Lower lobe of right lung (tissue), 2 donors: Measurements from ENCODE around the gene CHRND. TPM values are rescaled to one million over a fixed set of nuclear protein-coding genes. Genes with fewer than 3 reads are reported as not detected.

ENCODE experiments used
- ATAC-seq, 2 donors: fragments of 200-7000 bp; cut with Tn5 transposase; one replicate each; pipeline ENCODE4 v1.9.1; 2020 to 2022; ENCODE audit warnings: mild to moderate bottlenecking in 2 of 2, moderate library complexity in 2 of 2
- DNase-seq: peaks from one replicate; pipeline ENCODE4 v3.0.0-alpha.2; 2020
- H3K27ac ChIP-seq: fragments of 200-600 bp; one replicate; pipeline ENCODE4 v1.8.0; 2022
- H3K27me3 ChIP-seq: fragments of 200-600 bp; one replicate; pipeline ENCODE4 v1.8.0; 2022; ENCODE audit warnings: low read depth
- H3K36me3 ChIP-seq: fragments of 200-600 bp; one replicate; pipeline ENCODE4 v1.8.0; 2022; ENCODE audit warnings: mild to moderate bottlenecking
- H3K4me1 ChIP-seq: fragments of 200-600 bp; one replicate; pipeline ENCODE4 v1.8.0; 2022
- H3K4me3 ChIP-seq: fragments of 200-600 bp; one replicate; pipeline ENCODE4 v1.8.0; 2022; ENCODE audit warnings: mild to moderate bottlenecking
- H3K9me3 ChIP-seq: fragments of 200-600 bp; one replicate; pipeline ENCODE4 v1.8.0; 2022
- intact Hi-C: fragments of 100-400 bp; cut with DNase I; formaldehyde crosslinking; loops from one replicate; pipeline ENCODE4 v1.11.0; 2022
- total RNA-seq: library from RNA; stranded (reverse); fragmentation: NEBNext Ultra II Directional; extraction: Animal tissue kit (Norgen Biotek cat#: 25700); gene quantifications from one replicate; pipeline ENCODE4 v1.2.1, GENCODE V29; 2021
- TF ChIP-seq, protein P1 (sequence below): fragments of 200-600 bp; IDR thresholded peaks from one replicate; pipeline ENCODE4 v1.8.0; 2022; ENCODE audit warnings: antibody characterized with exemption, mild to moderate bottlenecking
- donor health status: DM: no; HTN: yes; CAD: no; lungs with severe emphysema.

Gene CHRND
- total RNA-seq, 1 donor from 2014 or later = not detected

DNA sequence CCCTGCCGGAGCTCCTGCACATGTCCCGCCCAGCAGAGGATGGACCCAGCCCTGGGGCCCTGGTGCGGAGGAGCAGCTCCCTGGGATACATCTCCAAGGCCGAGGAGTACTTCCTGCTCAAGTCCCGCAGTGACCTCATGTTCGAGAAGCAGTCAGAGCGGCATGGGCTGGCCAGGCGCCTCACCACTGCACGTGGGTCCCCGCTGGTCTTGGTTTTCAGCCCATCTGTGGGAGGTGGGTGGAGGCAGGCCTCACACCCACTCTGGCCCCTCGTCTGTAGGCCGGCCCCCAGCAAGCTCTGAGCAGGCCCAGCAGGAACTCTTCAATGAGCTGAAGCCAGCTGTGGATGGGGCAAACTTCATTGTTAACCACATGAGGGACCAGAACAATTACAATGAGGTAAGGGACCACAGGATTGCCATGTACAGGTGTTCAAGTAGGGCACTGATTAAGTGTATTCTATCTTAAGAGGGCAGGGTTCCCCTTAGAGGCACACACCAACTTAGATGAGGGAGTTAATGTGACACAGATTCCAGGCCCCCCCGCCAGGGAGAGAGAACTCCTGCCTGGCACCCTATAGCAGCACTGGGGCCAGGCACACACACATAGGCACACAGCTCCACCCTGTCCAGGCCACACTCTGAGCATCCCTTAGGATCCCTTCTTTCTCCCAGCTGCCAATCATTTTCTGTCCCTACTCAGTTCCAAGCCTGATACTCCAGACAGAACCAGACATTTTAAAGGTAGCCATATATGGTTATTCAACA is 8.2 kb downstream of the CHRND start:
- ATAC-seq = no peak
- DNase-seq = peak; percentile 36
- Histone ChIP-seq H3K27me3 (peaks cover 13% of the 10 kb centered on the region), H3K27ac (no peak overlapping the region), H3K4me1 (no peaks in the 10 kb centered on the region), H3K9me3 (no peaks in the 10 kb centered on the region), H3K4me3 (no peak overlapping the region), H3K36me3 (no peaks in the 10 kb centered on the region)
- TF ChIP-seq, protein P1, sequence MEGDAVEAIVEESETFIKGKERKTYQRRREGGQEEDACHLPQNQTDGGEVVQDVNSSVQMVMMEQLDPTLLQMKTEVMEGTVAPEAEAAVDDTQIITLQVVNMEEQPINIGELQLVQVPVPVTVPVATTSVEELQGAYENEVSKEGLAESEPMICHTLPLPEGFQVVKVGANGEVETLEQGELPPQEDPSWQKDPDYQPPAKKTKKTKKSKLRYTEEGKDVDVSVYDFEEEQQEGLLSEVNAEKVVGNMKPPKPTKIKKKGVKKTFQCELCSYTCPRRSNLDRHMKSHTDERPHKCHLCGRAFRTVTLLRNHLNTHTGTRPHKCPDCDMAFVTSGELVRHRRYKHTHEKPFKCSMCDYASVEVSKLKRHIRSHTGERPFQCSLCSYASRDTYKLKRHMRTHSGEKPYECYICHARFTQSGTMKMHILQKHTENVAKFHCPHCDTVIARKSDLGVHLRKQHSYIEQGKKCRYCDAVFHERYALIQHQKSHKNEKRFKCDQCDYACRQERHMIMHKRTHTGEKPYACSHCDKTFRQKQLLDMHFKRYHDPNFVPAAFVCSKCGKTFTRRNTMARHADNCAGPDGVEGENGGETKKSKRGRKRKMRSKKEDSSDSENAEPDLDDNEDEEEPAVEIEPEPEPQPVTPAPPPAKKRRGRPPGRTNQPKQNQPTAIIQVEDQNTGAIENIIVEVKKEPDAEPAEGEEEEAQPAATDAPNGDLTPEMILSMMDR = no peak
- intact Hi-C loops = no loop called here

DNA sequence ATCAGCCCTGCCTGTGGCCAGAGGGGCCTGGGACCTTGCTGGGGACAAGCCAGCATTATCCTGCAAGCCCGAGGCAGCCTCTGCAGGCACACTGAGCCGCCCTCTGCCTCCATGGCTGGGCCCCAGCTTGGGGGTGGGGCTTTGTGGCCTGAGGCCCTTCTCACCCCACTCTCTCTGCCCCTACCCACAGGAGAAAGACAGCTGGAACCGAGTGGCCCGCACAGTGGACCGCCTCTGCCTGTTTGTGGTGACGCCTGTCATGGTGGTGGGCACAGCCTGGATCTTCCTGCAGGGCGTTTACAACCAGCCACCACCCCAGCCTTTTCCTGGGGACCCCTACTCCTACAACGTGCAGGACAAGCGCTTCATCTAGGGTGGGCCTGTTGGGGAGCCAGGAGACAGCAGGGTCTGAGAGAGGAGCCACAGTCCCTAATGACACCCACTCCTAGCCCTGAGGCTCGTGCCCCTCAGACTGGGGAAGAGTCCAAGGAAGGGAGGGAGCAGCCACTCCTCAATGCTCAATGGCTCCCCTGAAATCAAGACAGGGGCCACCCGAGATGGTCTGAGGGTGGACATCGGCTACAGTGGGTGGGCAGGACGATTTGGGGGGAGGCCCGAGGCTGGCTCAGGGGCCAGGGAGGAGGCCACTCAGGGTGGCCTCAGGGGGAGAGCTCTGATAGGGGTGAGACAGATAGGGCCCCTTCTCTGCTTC is 9.1 kb downstream of the CHRND start:
- TF ChIP-seq, protein P1 = no peak
- no peaks in the 10 kb centered on the region for H3K9me3 ChIP-seq
- H3K4me3 ChIP-seq = no peak overlapping the region
- peak in 1 of 2 donors; percentile 5 for ATAC-seq
- no peak overlapping the region for H3K27ac ChIP-seq
- H3K36me3 ChIP-seq = no peaks in the 10 kb centered on the region
- H3K4me1 ChIP-seq = no peaks in the 10 kb centered on the region
- intact Hi-C loops = no loop called here
- peak; percentile 35 for DNase-seq
- H3K27me3 ChIP-seq = peaks cover 9% of the 10 kb centered on the region

DNA sequence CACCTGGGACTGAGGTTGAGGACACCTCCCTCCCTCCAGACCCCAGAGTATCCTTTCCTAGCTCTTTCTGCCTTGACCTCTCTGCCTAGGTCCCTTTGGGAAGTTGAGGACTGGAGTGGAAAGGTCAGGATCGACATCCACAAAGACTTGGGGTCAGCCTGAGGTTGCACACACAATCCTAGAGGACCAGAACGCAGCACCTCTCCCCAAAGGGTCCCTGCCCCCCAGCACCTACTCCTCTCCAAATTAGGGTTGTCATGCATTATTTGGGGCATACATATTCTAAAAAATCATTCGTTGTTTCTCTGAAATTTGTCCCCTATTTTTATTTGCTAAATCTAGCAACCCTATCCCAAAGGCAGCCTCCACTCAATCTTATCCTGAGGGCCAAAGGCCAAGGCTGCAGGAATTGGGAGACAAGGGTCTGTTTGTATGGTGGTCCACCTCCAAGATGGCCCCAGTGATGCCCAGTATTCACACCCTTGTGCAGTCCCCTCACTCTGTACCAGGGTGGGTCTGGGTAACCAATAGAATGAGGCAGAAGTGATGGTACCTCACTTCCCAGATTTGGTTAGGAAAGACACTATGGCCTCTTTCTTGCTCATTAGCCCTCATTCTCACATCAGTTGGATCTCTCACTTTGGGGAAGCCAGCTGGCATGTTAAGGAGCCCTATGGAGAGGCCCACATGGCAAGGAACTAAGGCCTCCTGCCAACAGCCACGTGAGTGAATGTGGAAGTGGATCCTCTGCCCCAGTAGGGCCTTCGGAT is 10.0 kb downstream of the CHRND start:
- intact Hi-C loops = no loop called here
- Histone ChIP-seq H3K27ac (no peak overlapping the region), H3K9me3 (no peaks in the 10 kb centered on the region), H3K36me3 (no peaks in the 10 kb centered on the region), H3K4me3 (no peak overlapping the region), H3K27me3 (peaks cover 5% of the 10 kb centered on the region), H3K4me1 (no peaks in the 10 kb centered on the region)
- TF ChIP-seq, protein P1 = no peak
- DNase-seq (no peak), ATAC-seq (no peak)

- H3K4me3 ChIP-seq = no peak overlapping the region
- H3K27ac ChIP-seq = no peak overlapping the region
- H3K9me3 ChIP-seq = no peaks in the 10 kb centered on the region
- peak in 1 of 2 donors; percentile 24 for ATAC-seq
- intact Hi-C loops = no loop called here
- peak; percentile 54 for DNase-seq
- TF ChIP-seq, protein P1 = peak; percentile 37
- no peaks in the 10 kb centered on the region for H3K4me1 ChIP-seq
- no peaks in the 10 kb centered on the region for H3K36me3 ChIP-seq
- peaks cover 5% of the 10 kb centered on the region for H3K27me3 ChIP-seq
Observed at GRCh38 chr2:232537079-232537478, 11.1 kb downstream of the CHRND start.

- intact Hi-C loops = no loop called here
- H3K27me3 ChIP-seq = peaks cover 5% of the 10 kb centered on the region
- ATAC-seq (no peak), DNase-seq (peak; percentile 32)
- TF ChIP-seq, protein P1 = no peak
- no peaks in the 10 kb centered on the region for H3K9me3 ChIP-seq
- H3K4me3 ChIP-seq = no peak overlapping the region
- no peak overlapping the region for H3K27ac ChIP-seq
- H3K4me1 ChIP-seq = no peaks in the 10 kb centered on the region
- no peaks in the 10 kb centered on the region for H3K36me3 ChIP-seq
Observed at GRCh38 chr2:232537499-232537898, 11.5 kb downstream of the CHRND start.
